Gastroesophageal sphincter (tissue), 4 donors: ENCODE data around the gene FAM43B. TPM values are rescaled to one million over a fixed set of nuclear protein-coding genes. Genes with fewer than 3 reads are reported as not detected.
A peak's percentile ranks its signal among the peaks of the same experiment; 100 is the strongest.

Experiments used
- ATAC-seq: fragments of 150-250 bp; one replicate; pipeline ENCODE4 v1.9.1; 2016; ENCODE audit warnings: mild to moderate bottlenecking, moderate library complexity
- H3K27ac ChIP-seq, 4 donors: fragments of 200-600 bp; sonication (generic) in 3 of 4; 1 replicate in 3 of 4; 2 replicates in 1 of 4; pipeline ENCODE4 v1.5.1; 2016 to 2019
- H3K27me3 ChIP-seq: fragments of 200-600 bp; sonication (generic); one replicate; pipeline ENCODE4 v1.5.1; 2019
- H3K36me3 ChIP-seq, 2 donors: fragments of 200-600 bp; sonication (generic); one replicate each; pipeline ENCODE4 v1.5.1; 2019; ENCODE audit warnings: control low read depth in 1 of 2
- H3K4me1 ChIP-seq, 3 donors: fragments of 200-600 bp; sonication (generic); 1 replicate in 2 of 3; 2 replicates in 1 of 3; pipeline ENCODE4 v1.5.1; 2016 to 2019; ENCODE audit warnings: control low read depth in 2 of 3
- H3K4me3 ChIP-seq, 2 donors: fragments of 200-600 bp; sonication (generic); one replicate each; pipeline ENCODE4 v1.5.1; 2019; ENCODE audit warnings: mild to moderate bottlenecking in 1 of 2, moderate library complexity in 1 of 2
- H3K9me3 ChIP-seq, 3 donors: fragments of 200-600 bp; sonication (generic); one replicate each; pipeline ENCODE4 v1.5.1; 2017 to 2019; ENCODE audit warnings: control low read depth in 2 of 3
- CTCF ChIP-seq, 4 experiments: fragments of 200-600 bp in 2 of 4; fragments of 450-650 bp in 2 of 4; sonication (generic) in 1 of 4; IDR thresholded peaks; one replicate each; pipeline ENCODE4 v1.5.1; 2017 to 2019; ENCODE audit warnings: antibody characterized with exemption in 4 of 4, mild to moderate bottlenecking in 2 of 4, moderate library complexity in 2 of 4
- EP300 ChIP-seq: sonication (generic); formaldehyde crosslinking; IDR thresholded peaks from one replicate; pipeline ENCODE4 v1.6.1; 2017; ENCODE audit warnings: antibody characterized with exemption, mild to moderate bottlenecking
- POLR2A ChIP-seq, 2 donors: fragments of 450-650 bp; IDR thresholded peaks; one replicate each; pipeline ENCODE4 v1.6.1; 2017; ENCODE audit warnings: antibody characterized with exemption in 2 of 2, mild to moderate bottlenecking in 2 of 2, moderate library complexity in 1 of 2
- POLR2AphosphoS5 ChIP-seq: sonication (generic); formaldehyde crosslinking; IDR thresholded peaks from one replicate; pipeline ENCODE4 v1.6.1; 2017; ENCODE audit warnings: antibody characterized with exemption
- WGBS, 2 donors: methylation state at CpG; one replicate each; pipeline ENCODE4 v1.1.5; 2018; ENCODE audit warnings: low coverage in 1 of 2; 5-methylcytosine and 5-hydroxymethylcytosine counted together
- total RNA-seq, 4 donors: library from RNA; depleted of rRNA; stranded (reverse); fragments of >200 nt; gene quantifications; one replicate each; pipeline ENCODE4 v1.1.0, GENCODE V29; 2016

Gene FAM43B
- total RNA-seq, 4 donors from 2014 or later, result 0.62 to 1.3 (median 1.1) TPM

GRCh38 chr1:20552728-20553445, 514 bp downstream of the FAM43B start:
- peak overlapping the region in 1 of 2 donors; percentile 50 for H3K4me3 ChIP-seq
- H3K9me3 ChIP-seq, result no peaks in the 10 kb centered on the region
- no peaks in the 10 kb centered on the region for H3K36me3 ChIP-seq
- no peak for TF ChIP-seq POLR2AphosphoS5
- TF ChIP-seq EP300, result no peak
- TF ChIP-seq CTCF (IDR thresholded peaks at IDR 0.05), result no peak
- no peak for TF ChIP-seq POLR2A (IDR thresholded peaks at IDR 0.05)
- peaks cover 0 to 40% (median 10%) of the 10 kb centered on the region in 3 donors for H3K4me1 ChIP-seq
- no peak for ATAC-seq
- H3K27ac ChIP-seq, result peak overlapping the region in 3 of 4 donors; percentile 59 to 73 (median 71)
- peaks cover 87% of the 10 kb centered on the region for H3K27me3 ChIP-seq
- no CpG with 5 or more reads among the region's 82 CpGs for WGBS, 2 donors

- Histone ChIP-seq H3K9me3 (no peaks in the 10 kb centered on the region), H3K36me3 (no peaks in the 10 kb centered on the region), H3K4me1 (peaks cover 0 to 40% (median 10%) of the 10 kb centered on the region in 3 donors), H3K4me3 (no peak overlapping the region), H3K27ac (peak overlapping the region in 1 of 4 donors; percentile 35), H3K27me3 (peaks cover 78% of the 10 kb centered on the region)
- WGBS, 2 donors, result 32 to 79% methylated on average over 3 of the region's 7 CpGs
- ATAC-seq, result no peak
- no peak for TF ChIP-seq CTCF (IDR thresholded peaks at IDR 0.05)
- no peak for TF ChIP-seq POLR2A (IDR thresholded peaks at IDR 0.05)
- no peak for TF ChIP-seq POLR2AphosphoS5
- no peak for TF ChIP-seq EP300
These were observed 2.8 kb downstream of the FAM43B start for GRCh38 chr1:20555025-20555757.

GRCh38 chr1:20555758-20556120, 3.4 kb downstream of the FAM43B start:
- Histone ChIP-seq H3K9me3 (no peaks in the 10 kb centered on the region), H3K27ac (no peak overlapping the region), H3K36me3 (no peaks in the 10 kb centered on the region), H3K4me3 (no peak overlapping the region), H3K27me3 (peaks cover 80% of the 10 kb centered on the region), H3K4me1 (peaks cover 0 to 40% (median 10%) of the 10 kb centered on the region in 3 donors)
- 70 to 100% methylated on average over 1 to 2 of the region's 4 CpGs for WGBS, 2 donors
- ATAC-seq, result no peak
- no peak for TF ChIP-seq EP300
- TF ChIP-seq CTCF (IDR thresholded peaks at IDR 0.05), result no peak
- no peak for TF ChIP-seq POLR2AphosphoS5
- no peak for TF ChIP-seq POLR2A (IDR thresholded peaks at IDR 0.05)

- no peak for ATAC-seq
These were observed 5.8 kb downstream of the FAM43B start for GRCh38 chr1:20558191-20558590.

More at GRCh38 chr1:20558191-20558590, 5.8 kb downstream of the FAM43B start:
- 43 to 80% methylated on average over 1 of the region's 5 CpGs for WGBS, 2 donors
- Histone ChIP-seq H3K36me3 (no peaks in the 10 kb centered on the region), H3K27ac (no peak overlapping the region), H3K9me3 (no peaks in the 10 kb centered on the region), H3K27me3 (peaks cover 80% of the 10 kb centered on the region), H3K4me3 (no peak overlapping the region), H3K4me1 (peaks cover 0 to 23% (median 1%) of the 10 kb centered on the region in 3 donors)
- no peak for TF ChIP-seq POLR2A (IDR thresholded peaks at IDR 0.05)
- no peak for TF ChIP-seq CTCF (IDR thresholded peaks at IDR 0.05)
- no peak for TF ChIP-seq POLR2AphosphoS5
- no peak for TF ChIP-seq EP300
